ENCODE measurements around the gene PDF.

Gene PDF

DNA sequence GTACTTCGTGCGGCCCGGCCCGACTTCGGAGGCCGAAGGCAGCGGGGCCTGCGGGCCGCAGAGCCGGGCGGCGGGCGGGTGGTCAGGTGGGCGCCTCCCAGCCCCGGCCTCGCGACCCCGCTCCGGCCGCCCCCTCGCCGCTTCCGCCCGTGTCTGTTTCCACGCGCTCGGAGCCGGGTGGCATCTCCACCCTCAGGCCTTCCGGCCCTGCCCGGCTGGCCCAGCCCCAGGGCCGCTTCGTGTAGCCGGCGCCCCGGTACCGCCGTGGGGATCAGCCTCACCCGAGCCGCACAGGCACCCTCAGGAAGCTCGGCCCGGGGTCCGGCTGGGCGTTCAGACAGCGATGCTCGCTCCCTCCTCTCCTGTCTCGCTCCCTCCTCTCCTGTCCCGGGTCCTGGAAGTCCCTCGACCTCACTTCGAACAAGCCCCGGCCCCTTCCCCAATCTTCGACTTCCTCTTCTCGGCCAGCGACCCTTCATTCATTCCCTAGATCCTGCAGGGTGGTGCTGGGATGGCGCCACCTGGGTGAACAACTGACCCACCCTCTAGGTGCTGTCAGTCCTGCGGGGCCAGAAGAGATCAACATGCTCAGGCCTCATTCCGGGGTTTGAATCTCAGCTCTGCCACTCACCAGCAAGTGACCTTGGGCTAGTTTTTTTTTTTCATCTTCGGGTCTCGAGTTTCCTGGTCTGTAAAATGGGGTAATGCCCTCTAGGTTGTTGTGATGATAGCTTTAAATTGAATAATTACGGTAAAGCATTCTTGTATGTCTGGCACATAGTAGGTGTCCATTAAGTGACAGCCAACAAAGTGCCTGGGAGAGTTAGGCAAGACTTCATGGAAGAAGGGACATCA lies 18.6 kb downstream of the PDF start:
- H3K4me3 ChIP-seq (ENCODE audit: control insufficient read depth, low read depth, low read length), result peak overlapping the region; percentile 88

DNA sequence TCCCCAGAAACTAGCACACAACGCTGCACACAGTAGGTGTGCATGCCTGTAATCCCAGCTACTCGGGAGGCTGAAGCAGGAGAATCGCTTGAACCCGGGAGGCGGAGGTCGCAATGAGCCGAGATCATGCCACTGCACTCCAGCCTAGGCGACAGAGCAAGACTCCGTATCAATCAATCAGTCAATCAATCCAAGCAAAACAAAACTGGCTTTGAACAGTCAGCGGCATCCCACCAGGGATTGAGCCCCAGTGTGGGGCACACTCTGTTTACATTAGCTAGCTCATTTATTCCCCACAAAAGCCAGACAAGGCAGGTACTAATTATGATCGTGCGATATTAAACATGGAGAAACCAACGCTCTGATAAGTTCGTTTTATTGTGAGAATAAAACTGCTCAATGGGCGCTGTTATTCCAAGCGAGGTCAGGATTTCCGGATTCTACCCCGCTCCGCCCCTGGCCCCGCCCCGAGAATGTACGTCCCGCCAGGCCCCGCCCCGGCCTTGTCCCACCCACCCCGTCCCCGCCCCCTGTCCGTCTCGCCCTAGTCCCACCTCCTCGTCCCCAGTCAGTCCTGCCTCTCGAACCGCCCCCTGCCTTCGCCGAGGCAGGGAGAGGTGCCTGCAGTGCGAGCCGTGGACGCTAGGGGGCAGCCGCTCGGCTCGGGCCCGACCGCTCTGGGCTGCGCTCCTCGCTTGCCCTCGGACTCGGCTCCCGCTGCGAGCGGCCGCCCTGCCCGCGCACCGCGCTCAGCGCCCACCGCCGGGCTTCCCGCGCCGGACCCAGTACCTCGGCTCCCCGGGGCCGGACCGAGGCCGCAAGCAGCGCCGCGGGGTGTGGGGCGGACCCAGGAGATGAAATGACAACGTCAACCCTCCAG lies 19.5 kb downstream of the PDF start, which contains the start of gene VPS4A:
Gene VPS4A (plus strand): TSS at position 698 of the 880 bp plus-strand sequence. CDS start 162 bp downstream, at position 860.
- peak within 1 kb of the TSS; percentile 88 for H3K4me3 ChIP-seq (ENCODE audit: control insufficient read depth, low read depth, low read length)
- TF ChIP-seq, protein P1, sequence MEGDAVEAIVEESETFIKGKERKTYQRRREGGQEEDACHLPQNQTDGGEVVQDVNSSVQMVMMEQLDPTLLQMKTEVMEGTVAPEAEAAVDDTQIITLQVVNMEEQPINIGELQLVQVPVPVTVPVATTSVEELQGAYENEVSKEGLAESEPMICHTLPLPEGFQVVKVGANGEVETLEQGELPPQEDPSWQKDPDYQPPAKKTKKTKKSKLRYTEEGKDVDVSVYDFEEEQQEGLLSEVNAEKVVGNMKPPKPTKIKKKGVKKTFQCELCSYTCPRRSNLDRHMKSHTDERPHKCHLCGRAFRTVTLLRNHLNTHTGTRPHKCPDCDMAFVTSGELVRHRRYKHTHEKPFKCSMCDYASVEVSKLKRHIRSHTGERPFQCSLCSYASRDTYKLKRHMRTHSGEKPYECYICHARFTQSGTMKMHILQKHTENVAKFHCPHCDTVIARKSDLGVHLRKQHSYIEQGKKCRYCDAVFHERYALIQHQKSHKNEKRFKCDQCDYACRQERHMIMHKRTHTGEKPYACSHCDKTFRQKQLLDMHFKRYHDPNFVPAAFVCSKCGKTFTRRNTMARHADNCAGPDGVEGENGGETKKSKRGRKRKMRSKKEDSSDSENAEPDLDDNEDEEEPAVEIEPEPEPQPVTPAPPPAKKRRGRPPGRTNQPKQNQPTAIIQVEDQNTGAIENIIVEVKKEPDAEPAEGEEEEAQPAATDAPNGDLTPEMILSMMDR (conservative IDR thresholded peaks at IDR 0.05; ENCODE audit: control insufficient read depth, insufficient read depth, low read depth, low read length), result peak; percentile 56
- peak; percentile 94 for DNase-seq (ENCODE audit: low read depth)

More for the DNA sequence above, 18.6 kb downstream of the PDF start:
- DNase-seq (ENCODE audit: low read depth), result no peak
- TF ChIP-seq, protein P1 (conservative IDR thresholded peaks at IDR 0.05; ENCODE audit: control insufficient read depth, insufficient read depth, low read depth, low read length), result peak; percentile 0

DNA sequence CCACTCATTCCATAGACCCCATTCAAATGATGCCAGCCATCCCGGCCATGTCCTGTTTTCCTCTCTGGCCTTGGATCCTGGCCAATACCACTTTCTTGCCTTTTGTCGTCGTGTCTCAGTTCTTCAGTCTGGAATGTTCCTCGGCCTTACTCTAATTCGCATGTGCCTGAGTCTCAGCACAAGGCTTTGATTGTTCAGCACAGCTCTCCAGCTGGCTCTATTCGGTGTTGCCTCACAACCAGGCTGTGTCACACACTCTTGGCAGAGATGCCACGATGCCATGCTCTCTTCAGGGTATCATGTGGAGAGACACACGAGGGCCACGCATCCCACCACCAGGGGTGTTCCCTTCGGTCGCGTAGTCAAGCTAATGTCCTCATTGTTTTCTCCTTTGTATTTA lies 21.1 kb downstream of the PDF start:
- DNase-seq (ENCODE audit: low read depth), result no peak
- no peak overlapping the region for H3K4me3 ChIP-seq (ENCODE audit: control insufficient read depth, low read depth, low read length)
- TF ChIP-seq, protein P1 (conservative IDR thresholded peaks at IDR 0.05; ENCODE audit: control insufficient read depth, insufficient read depth, low read depth, low read length), result no peak

DNA sequence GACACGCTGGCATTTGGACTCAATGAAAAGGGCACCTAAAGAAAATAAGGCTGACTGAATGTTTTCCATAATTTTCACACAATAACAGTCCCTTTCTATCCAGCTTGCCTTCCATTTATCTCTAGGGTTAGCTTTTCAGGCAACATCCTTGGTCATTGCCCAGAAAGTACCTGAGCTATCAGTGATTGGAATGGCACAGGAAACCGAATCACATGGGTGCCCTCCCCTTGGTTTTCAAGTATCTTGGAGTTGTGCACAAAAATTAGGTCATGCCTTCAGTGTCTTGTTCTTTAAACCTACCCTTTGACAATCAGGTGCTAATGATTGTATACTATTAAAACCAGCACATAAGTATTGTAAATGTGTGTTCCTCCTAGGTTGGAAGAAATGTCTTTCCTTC lies 22.5 kb downstream of the PDF start:
- no peak overlapping the region for H3K4me3 ChIP-seq (ENCODE audit: control insufficient read depth, low read depth, low read length)
- TF ChIP-seq, protein P1 (conservative IDR thresholded peaks at IDR 0.05; ENCODE audit: control insufficient read depth, insufficient read depth, low read depth, low read length), result no peak
- DNase-seq (ENCODE audit: low read depth), result no peak

DNA sequence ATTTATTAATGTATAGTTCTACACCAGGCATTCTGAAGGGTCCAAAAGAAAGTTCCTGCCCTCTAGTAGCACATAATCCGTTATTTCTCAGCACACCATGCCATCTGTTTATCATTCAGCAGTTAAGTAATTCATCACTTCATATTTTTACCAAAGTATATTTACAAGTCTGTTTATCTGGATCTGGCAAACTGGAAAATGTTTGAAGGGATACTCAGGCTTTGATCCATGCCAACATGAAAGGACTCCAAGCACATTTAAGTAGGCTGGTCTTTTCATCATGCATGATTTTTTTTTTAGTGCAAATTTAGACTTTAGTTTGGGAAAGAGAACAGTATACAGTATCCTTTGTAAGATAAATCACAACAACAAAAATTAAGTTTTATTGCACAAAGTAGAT lies 23.3 kb downstream of the PDF start:
- no peak overlapping the region for H3K4me3 ChIP-seq (ENCODE audit: control insufficient read depth, low read depth, low read length)
- no peak for DNase-seq (ENCODE audit: low read depth)
- TF ChIP-seq, protein P1 (conservative IDR thresholded peaks at IDR 0.05; ENCODE audit: control insufficient read depth, insufficient read depth, low read depth, low read length), result no peak

DNA sequence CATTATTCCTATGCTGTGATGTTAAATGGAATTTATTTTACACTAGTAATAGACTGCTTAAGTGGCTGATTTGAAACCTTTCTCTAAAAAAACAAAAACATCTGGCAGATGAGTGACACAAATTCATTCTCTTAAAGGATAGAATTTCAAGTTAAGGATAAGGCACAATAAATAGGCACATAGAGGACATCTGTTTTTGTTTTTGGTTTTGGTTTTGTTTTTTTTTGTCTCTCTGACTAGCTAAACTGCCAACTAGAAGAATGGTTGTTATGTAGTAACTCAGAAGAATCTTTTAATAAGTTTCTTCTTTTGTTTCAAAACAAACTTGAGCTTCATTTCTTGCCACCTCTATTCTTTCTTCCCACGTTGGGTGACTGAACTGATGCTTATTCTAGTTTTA lies 24.4 kb downstream of the PDF start:
- DNase-seq (ENCODE audit: low read depth), result peak; percentile 34
- H3K4me3 ChIP-seq (ENCODE audit: control insufficient read depth, low read depth, low read length), result no peak overlapping the region
- TF ChIP-seq, protein P1 (conservative IDR thresholded peaks at IDR 0.05; ENCODE audit: control insufficient read depth, insufficient read depth, low read depth, low read length), result no peak

Measured in fibroblast of mammary gland (primary cell).